ENCODE measurements around the gene KRT38.
A peak's percentile ranks its signal among the peaks of the same experiment; 100 is the strongest.

Gene KRT38

GRCh38 chr17:41464173-41464572, 23.4 kb upstream of the KRT38 start:
- TF ChIP-seq REST (IDR thresholded peaks at IDR 0.05; ENCODE audit: insufficient read depth in 1 of 2, low read depth in 2 of 2, low read length in 2 of 2) (peak in 1 of 2 experiments; percentile 50; a peak in 1 of 4 replicates), SIN3A (IDR thresholded peaks at IDR 0.05; ENCODE audit: borderline replicate concordance, insufficient read depth, low read length) (no peak), TAF1 (IDR thresholded peaks at IDR 0.05; ENCODE audit: borderline replicate concordance, insufficient read depth, low read length) (no peak), FOXP2 (optimal IDR thresholded peaks at IDR 0.05; ENCODE audit: borderline replicate concordance, extremely low read depth, extremely low read length, insufficient read depth) (no peak)

- TF ChIP-seq SIN3A (IDR thresholded peaks at IDR 0.05; ENCODE audit: borderline replicate concordance, insufficient read depth, low read length): no peak
- no peak for TF ChIP-seq REST (IDR thresholded peaks at IDR 0.05; ENCODE audit: insufficient read depth in 1 of 2, low read depth in 2 of 2, low read length in 2 of 2)
- TF ChIP-seq POLR2AphosphoS5 (IDR thresholded peaks at IDR 0.05; ENCODE audit: low read depth, low read length): no peak
- no peak for TF ChIP-seq TAF1 (IDR thresholded peaks at IDR 0.05; ENCODE audit: borderline replicate concordance, insufficient read depth, low read length)
- no peak for TF ChIP-seq FOXP2 (optimal IDR thresholded peaks at IDR 0.05; ENCODE audit: borderline replicate concordance, extremely low read depth, extremely low read length, insufficient read depth)
Measured at GRCh38 chr17:41463746-41464145, 23.0 kb upstream of the KRT38 start.

GRCh38 chr17:41462705-41463104, 21.9 kb upstream of the KRT38 start:
- TF ChIP-seq TAF1 (IDR thresholded peaks at IDR 0.05; ENCODE audit: borderline replicate concordance, insufficient read depth, low read length): no peak

GRCh38 chr17:41457676-41458075, 16.9 kb upstream of the KRT38 start:
- no peak for TF ChIP-seq FOXP2 (optimal IDR thresholded peaks at IDR 0.05; ENCODE audit: borderline replicate concordance, extremely low read depth, extremely low read length, insufficient read depth)
- no peak for TF ChIP-seq TAF1 (IDR thresholded peaks at IDR 0.05; ENCODE audit: borderline replicate concordance, insufficient read depth, low read length)
- TF ChIP-seq POLR2AphosphoS5 (IDR thresholded peaks at IDR 0.05; ENCODE audit: low read depth, low read length): no peak
- no peak for TF ChIP-seq REST (IDR thresholded peaks at IDR 0.05; ENCODE audit: insufficient read depth in 1 of 2, low read depth in 2 of 2, low read length in 2 of 2)
- no peak for TF ChIP-seq SIN3A (IDR thresholded peaks at IDR 0.05; ENCODE audit: borderline replicate concordance, insufficient read depth, low read length)

GRCh38 chr17:41456204-41456603, 15.4 kb upstream of the KRT38 start:
- no peak for TF ChIP-seq REST (IDR thresholded peaks at IDR 0.05; ENCODE audit: insufficient read depth in 1 of 2, low read depth in 2 of 2, low read length in 2 of 2)
- TF ChIP-seq POLR2AphosphoS5 (IDR thresholded peaks at IDR 0.05; ENCODE audit: low read depth, low read length): no peak
- TF ChIP-seq FOXP2 (optimal IDR thresholded peaks at IDR 0.05; ENCODE audit: borderline replicate concordance, extremely low read depth, extremely low read length, insufficient read depth): no peak
- no peak for TF ChIP-seq TAF1 (IDR thresholded peaks at IDR 0.05; ENCODE audit: borderline replicate concordance, insufficient read depth, low read length)
- TF ChIP-seq SIN3A (IDR thresholded peaks at IDR 0.05; ENCODE audit: borderline replicate concordance, insufficient read depth, low read length): no peak

Measured in PFSK-1 (cell line).